Activated CD8-positive, alpha-beta memory T cell treated with anti-CD3 and anti-CD28 coated beads, Interleukin-2, amount 50 U/mL, for 4 hours (primary cell): ENCODE results near the gene RABL6.
"Not testable (repeated sequence)": the region's sequence is repeated elsewhere in the genome, so short reads cannot be mapped to it uniquely, and the experiment has no call there.

ENCODE experiments used
- DNase-seq: peaks from one replicate; pipeline ENCODE4 v3.0.0-alpha.2; 2020

RABL6 gene

GRCh38 chr9:136837856-136838277 is 30.1 kb downstream of the RABL6 start:
- not testable (repeated sequence) for DNase-seq

GRCh38 chr9:136838314-136839228 is 30.8 kb downstream of the RABL6 start:
- no peak for DNase-seq

- DNase-seq: no peak
Observed at GRCh38 chr9:136839229-136840139, 31.7 kb downstream of the RABL6 start.

GRCh38 chr9:136840140-136840876 is 32.6 kb downstream of the RABL6 start:
- no peak for DNase-seq

GRCh38 chr9:136840877-136841645 is 33.3 kb downstream of the RABL6 start:
- DNase-seq: no peak

- DNase-seq: not testable (repeated sequence)
Observed at GRCh38 chr9:136841646-136842379, 34.1 kb downstream of the RABL6 start.

- DNase-seq: peak; percentile 80
Observed at GRCh38 chr9:136842380-136842948, 34.7 kb downstream of the RABL6 start, which contains the start of gene AJM1. TSS of gene AJM1 (plus strand) at chr9:136842478. CDS start at chr9:136844415, 1,937 bp downstream.

- DNase-seq: not testable (repeated sequence)
Observed at GRCh38 chr9:136843159-136843800, 35.5 kb downstream of the RABL6 start.

- peak; percentile 66 for DNase-seq
Observed at GRCh38 chr9:136843801-136844740, 36.3 kb downstream of the RABL6 start.

GRCh38 chr9:136844761-136845464 is 37.2 kb downstream of the RABL6 start:
- no peak for DNase-seq

GRCh38 chr9:136845465-136846260 is 37.9 kb downstream of the RABL6 start:
- DNase-seq: no peak

- no peak for DNase-seq
Observed at GRCh38 chr9:136846376-136847087, 38.8 kb downstream of the RABL6 start.

GRCh38 chr9:136847088-136847825 is 39.5 kb downstream of the RABL6 start:
- no peak for DNase-seq

- peak; percentile 71 for DNase-seq
Observed at GRCh38 chr9:136847826-136848392, 40.2 kb downstream of the RABL6 start.

- peak; percentile 33 for DNase-seq
Observed at GRCh38 chr9:136848393-136849037, 40.8 kb downstream of the RABL6 start.
